ENCODE data around the gene ANKRD28.

DNA sequence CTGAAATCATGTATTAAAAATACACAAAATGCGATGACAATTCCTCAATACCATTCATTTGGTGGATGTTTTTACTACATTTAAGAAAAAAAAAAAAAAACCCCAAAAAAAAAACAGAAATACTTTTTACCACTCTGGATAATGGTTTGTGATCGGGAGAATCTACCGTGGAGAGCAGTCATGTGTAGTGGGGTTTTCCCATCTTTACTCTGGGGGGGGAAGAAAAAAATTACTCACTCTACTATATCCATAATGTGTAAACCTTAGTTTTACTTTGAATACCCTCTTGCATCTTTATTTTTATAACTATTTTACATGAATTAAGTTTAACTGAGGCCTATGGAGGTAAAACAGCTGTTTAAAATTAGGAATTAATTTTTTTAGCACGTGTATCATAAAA is 83.3 kb downstream of the ANKRD28 start:
- TF ChIP-seq, protein P1, sequence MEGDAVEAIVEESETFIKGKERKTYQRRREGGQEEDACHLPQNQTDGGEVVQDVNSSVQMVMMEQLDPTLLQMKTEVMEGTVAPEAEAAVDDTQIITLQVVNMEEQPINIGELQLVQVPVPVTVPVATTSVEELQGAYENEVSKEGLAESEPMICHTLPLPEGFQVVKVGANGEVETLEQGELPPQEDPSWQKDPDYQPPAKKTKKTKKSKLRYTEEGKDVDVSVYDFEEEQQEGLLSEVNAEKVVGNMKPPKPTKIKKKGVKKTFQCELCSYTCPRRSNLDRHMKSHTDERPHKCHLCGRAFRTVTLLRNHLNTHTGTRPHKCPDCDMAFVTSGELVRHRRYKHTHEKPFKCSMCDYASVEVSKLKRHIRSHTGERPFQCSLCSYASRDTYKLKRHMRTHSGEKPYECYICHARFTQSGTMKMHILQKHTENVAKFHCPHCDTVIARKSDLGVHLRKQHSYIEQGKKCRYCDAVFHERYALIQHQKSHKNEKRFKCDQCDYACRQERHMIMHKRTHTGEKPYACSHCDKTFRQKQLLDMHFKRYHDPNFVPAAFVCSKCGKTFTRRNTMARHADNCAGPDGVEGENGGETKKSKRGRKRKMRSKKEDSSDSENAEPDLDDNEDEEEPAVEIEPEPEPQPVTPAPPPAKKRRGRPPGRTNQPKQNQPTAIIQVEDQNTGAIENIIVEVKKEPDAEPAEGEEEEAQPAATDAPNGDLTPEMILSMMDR (conservative IDR thresholded peaks at IDR 0.05; ENCODE audit: low read length), result no peak
- no peak for TF ChIP-seq EZH2phosphoT487 (IDR thresholded peaks at IDR 0.05; ENCODE audit: borderline replicate concordance)
